ENCODE results near the gene MS4A14. TPM values are rescaled to one million over a fixed set of nuclear protein-coding genes. Genes with fewer than 3 reads are reported as not detected.

Gene MS4A14
- total and polyA plus RNA-seq, 3 donors from 2014 or later = 32.7 to 154 (median 127) TPM

DNA sequence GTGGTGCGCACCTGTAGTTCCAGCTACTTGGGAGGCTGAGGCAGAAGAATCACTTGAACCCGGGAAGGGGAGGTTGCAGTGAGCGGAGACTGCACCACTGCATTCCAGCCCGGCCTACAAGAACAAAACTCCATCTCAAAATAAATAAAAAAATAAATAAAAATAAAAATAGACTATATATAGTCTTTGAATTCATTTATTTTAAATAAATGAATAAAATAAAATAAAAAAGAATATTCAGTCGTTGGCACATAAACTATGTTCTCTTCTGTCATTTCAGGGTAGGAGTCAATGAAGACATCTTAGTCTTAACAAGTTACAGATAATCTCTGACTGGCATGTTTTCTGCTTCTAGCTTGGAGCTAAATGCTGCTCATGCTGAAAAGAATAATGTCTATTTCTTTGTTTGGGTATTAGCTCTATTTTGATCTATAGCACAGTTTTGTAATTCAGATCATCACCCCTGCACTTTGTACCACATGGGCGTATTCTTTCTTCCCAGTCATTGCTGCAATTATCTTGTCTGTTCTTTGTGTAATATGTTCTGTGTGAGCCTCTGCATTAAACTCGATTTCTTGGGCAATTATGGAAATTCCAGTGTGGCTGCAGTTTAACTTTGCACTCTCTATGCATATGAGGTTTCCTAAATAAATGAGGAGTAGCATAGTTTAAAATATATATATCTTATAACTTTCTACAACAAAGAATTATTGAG is 1.4 kb upstream of the MS4A14 start:
- Histone ChIP-seq H3K4me3 (no peak overlapping the region), H3K4me1 (no peaks in the 10 kb centered on the region), H3K27ac (no peak overlapping the region), H3K27me3 (no peaks in the 10 kb centered on the region), H3K9me3 (no peaks in the 10 kb centered on the region), H3K36me3 (ENCODE audit: low read depth, missing control alignments) (no peaks in the 10 kb centered on the region)
- WGBS, 2 donors = 85 to 93% methylated on average over 7 of the region's 7 CpGs
- TF ChIP-seq, protein P1, sequence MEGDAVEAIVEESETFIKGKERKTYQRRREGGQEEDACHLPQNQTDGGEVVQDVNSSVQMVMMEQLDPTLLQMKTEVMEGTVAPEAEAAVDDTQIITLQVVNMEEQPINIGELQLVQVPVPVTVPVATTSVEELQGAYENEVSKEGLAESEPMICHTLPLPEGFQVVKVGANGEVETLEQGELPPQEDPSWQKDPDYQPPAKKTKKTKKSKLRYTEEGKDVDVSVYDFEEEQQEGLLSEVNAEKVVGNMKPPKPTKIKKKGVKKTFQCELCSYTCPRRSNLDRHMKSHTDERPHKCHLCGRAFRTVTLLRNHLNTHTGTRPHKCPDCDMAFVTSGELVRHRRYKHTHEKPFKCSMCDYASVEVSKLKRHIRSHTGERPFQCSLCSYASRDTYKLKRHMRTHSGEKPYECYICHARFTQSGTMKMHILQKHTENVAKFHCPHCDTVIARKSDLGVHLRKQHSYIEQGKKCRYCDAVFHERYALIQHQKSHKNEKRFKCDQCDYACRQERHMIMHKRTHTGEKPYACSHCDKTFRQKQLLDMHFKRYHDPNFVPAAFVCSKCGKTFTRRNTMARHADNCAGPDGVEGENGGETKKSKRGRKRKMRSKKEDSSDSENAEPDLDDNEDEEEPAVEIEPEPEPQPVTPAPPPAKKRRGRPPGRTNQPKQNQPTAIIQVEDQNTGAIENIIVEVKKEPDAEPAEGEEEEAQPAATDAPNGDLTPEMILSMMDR (IDR thresholded peaks at IDR 0.05) = no peak
- no peak for TF ChIP-seq POLR2A (IDR thresholded peaks at IDR 0.05)
- no peak for DNase-seq
- intact Hi-C loops (cut with DNase I; ENCODE audit: low total_unique reads) = no loop called here

DNA sequence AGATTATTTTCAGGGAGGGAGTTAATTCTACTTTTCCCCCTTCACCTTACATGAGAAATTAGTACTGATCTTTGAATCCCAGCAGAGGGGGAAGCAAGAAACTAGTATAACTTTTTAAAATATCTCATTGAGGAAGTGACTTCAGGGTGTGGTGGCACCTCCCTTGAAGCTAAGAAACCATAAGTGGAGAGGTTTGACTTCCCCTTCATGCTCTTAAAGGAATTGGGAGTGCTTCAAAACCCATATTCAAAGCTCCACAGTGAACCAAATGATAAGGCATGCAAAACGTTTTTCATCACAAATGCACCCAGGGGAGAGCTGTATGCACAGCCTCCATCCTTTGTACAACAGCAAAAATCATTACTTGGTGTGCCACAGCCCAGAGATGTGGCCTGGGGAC is 540 bp downstream of the MS4A14 start:
- DNase-seq = no peak
- 17 to 29% methylated on average over 1 of the region's 1 CpG for WGBS, 2 donors
- intact Hi-C loops (cut with DNase I; ENCODE audit: low total_unique reads) = no loop called here

DNA sequence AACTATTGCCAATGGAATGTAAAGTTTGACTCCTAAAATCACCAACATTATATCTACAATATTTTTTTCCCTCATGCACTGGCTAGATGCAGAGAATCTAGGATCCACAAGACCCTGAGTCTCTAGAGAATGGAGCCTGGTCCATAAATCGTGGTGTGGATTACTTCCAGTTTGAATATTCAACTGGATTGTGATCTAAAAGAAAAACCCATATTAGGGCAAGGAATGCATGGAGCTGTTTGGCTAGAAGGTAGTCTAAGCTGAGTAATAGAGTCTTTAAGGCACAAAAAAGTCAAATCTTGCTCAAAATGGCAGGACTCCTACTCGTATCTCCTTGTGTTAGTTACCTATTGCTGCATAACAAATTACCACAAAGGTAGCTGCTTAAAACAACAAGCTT is 23.8 kb downstream of the MS4A14 start:
- intact Hi-C loops (cut with DNase I; ENCODE audit: low total_unique reads) = no loop called here
- Histone ChIP-seq H3K4me3 (no peak overlapping the region), H3K27me3 (no peaks in the 10 kb centered on the region), H3K27ac (no peak overlapping the region), H3K36me3 (ENCODE audit: low read depth, missing control alignments) (no peaks in the 10 kb centered on the region), H3K4me1 (no peaks in the 10 kb centered on the region), H3K9me3 (no peaks in the 10 kb centered on the region)
- TF ChIP-seq, protein P1 (IDR thresholded peaks at IDR 0.05) = no peak
- TF ChIP-seq POLR2A (IDR thresholded peaks at IDR 0.05) = no peak
- 36 to 40% methylated on average over 2 of the region's 2 CpGs for WGBS, 2 donors
- no peak for DNase-seq

More for the DNA sequence above, 540 bp downstream of the MS4A14 start:
- Histone ChIP-seq H3K27me3 (no peaks in the 10 kb centered on the region), H3K36me3 (ENCODE audit: low read depth, missing control alignments) (no peaks in the 10 kb centered on the region), H3K4me3 (no peak overlapping the region), H3K4me1 (no peaks in the 10 kb centered on the region), H3K9me3 (no peaks in the 10 kb centered on the region), H3K27ac (no peak overlapping the region)
- TF ChIP-seq POLR2A (IDR thresholded peaks at IDR 0.05) = no peak
- TF ChIP-seq, protein P1 (IDR thresholded peaks at IDR 0.05) = no peak

DNA sequence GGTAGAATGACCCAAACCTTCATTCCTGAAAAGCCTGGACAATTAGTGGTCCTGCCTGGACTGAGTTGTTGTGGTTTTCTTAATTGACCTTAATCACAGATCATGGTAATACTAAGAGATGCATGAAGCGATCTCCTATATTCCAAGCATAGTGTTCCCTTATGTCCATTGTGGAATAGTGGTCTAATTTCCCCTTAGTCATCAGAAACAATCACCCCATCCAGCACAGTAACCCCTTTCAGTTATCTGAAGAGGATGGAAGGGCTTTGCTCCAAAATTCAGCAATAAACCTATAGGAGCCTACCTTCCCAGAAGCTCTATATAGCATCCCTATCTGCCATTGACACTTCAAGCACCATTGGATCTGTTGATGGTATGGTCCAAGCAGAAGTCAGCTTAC is 26.4 kb downstream of the MS4A14 start:
- WGBS, 2 donors = 100% methylated on average over 1 of the region's 1 CpG
- DNase-seq = no peak

More for the DNA sequence above, 26.4 kb downstream of the MS4A14 start:
- intact Hi-C loops (cut with DNase I; ENCODE audit: low total_unique reads) = no loop called here
- H3K27ac ChIP-seq = no peak overlapping the region
- H3K4me3 ChIP-seq = no peak overlapping the region
- H3K36me3 ChIP-seq (ENCODE audit: low read depth, missing control alignments) = no peaks in the 10 kb centered on the region
- no peaks in the 10 kb centered on the region for H3K27me3 ChIP-seq
- TF ChIP-seq, protein P1 (IDR thresholded peaks at IDR 0.05) = no peak
- TF ChIP-seq POLR2A (IDR thresholded peaks at IDR 0.05) = no peak
- H3K9me3 ChIP-seq = no peaks in the 10 kb centered on the region
- H3K4me1 ChIP-seq = no peaks in the 10 kb centered on the region

Data from testis (tissue), 3 donors.